HEK293 (cell line): ENCODE data around the gene STK11.

Experiments used
- GLIS2 ChIP-seq: fragments of 450-650 bp; formaldehyde crosslinking; IDR thresholded peaks from 2 replicates; pipeline ENCODE4 v1.5.1; 2016; ENCODE audit warnings: missing biosample characterization, missing genetic modification characterization
- HOXA7 ChIP-seq: sonication (generic); formaldehyde crosslinking; IDR thresholded peaks from 2 replicates; pipeline ENCODE4 v1.8.1; 2022; ENCODE audit warnings: missing genetic modification reagents, borderline replicate concordance
- MEIS1 ChIP-seq: sonication (generic); formaldehyde crosslinking; IDR thresholded peaks from 2 replicates; pipeline ENCODE4 v1.8.1; 2022; ENCODE audit warnings: missing genetic modification reagents, mild to moderate bottlenecking, borderline replicate concordance
- RBAK ChIP-seq: fragments of 450-650 bp; formaldehyde crosslinking; IDR thresholded peaks from 2 replicates; pipeline ENCODE4 v1.5.1; 2016; ENCODE audit warnings: missing biosample characterization, missing genetic modification characterization
- SCRT1 ChIP-seq: fragments of 450-650 bp; formaldehyde crosslinking; IDR thresholded peaks from 2 replicates; pipeline ENCODE4 v1.5.1; 2016; ENCODE audit warnings: missing biosample characterization, missing genetic modification characterization, borderline replicate concordance
- SP3 ChIP-seq: fragments of 450-650 bp; formaldehyde crosslinking; IDR thresholded peaks from 2 replicates; pipeline ENCODE4 v1.5.1; 2016; ENCODE audit warnings: missing biosample characterization, missing genetic modification characterization
- YY2 ChIP-seq: fragments of 450-650 bp; formaldehyde crosslinking; IDR thresholded peaks from 2 replicates; pipeline ENCODE4 v1.5.1; 2016; ENCODE audit warnings: missing biosample characterization, missing genetic modification characterization
- ZBTB1 ChIP-seq: fragments of 450-650 bp; formaldehyde crosslinking; IDR thresholded peaks from 2 replicates; pipeline ENCODE4 v1.5.1; 2016; ENCODE audit warnings: missing biosample characterization, missing genetic modification characterization
- ZIC2 ChIP-seq: fragments of 450-650 bp; formaldehyde crosslinking; IDR thresholded peaks from 2 replicates; pipeline ENCODE4 v1.5.1; 2016; ENCODE audit warnings: missing biosample characterization, missing genetic modification characterization
- ZNF138 ChIP-seq: fragments of 450-650 bp; formaldehyde crosslinking; IDR thresholded peaks from 2 replicates; pipeline ENCODE4 v1.5.1; 2016; ENCODE audit warnings: missing biosample characterization, missing genetic modification characterization, borderline replicate concordance
- ZNF214 ChIP-seq: fragments of 450-650 bp; formaldehyde crosslinking; IDR thresholded peaks from 2 replicates; pipeline ENCODE4 v1.5.1; 2017; ENCODE audit warnings: missing biosample characterization, mild to moderate bottlenecking, missing genetic modification characterization, borderline replicate concordance
- ZNF302 ChIP-seq: fragments of 450-650 bp; formaldehyde crosslinking; IDR thresholded peaks from 2 replicates; pipeline ENCODE4 v1.5.1; 2016; ENCODE audit warnings: missing biosample characterization, missing genetic modification characterization, low read depth
- ZNF391 ChIP-seq: fragments of 450-650 bp; formaldehyde crosslinking; IDR thresholded peaks from 2 replicates; pipeline ENCODE4 v1.5.1; 2016; ENCODE audit warnings: low read depth, missing biosample characterization, missing genetic modification characterization, borderline replicate concordance
- ZNF473 ChIP-seq: fragments of 450-650 bp; formaldehyde crosslinking; IDR thresholded peaks from 2 replicates; pipeline ENCODE4 v1.5.1; 2017; ENCODE audit warnings: missing biosample characterization, missing genetic modification characterization
- ZNF510 ChIP-seq: fragments of 450-650 bp; formaldehyde crosslinking; IDR thresholded peaks from 2 replicates; pipeline ENCODE4 v1.5.1; 2018; ENCODE audit warnings: mild to moderate bottlenecking, missing genetic modification characterization, missing biosample characterization; ENCODE audit not compliant: insufficient replicate concordance
- ZNF561 ChIP-seq: fragments of 450-650 bp; IDR thresholded peaks from 2 replicates; pipeline ENCODE4 v1.5.1; 2018; ENCODE audit warnings: missing biosample characterization, missing genetic modification characterization, borderline replicate concordance
- ZNF610 ChIP-seq: fragments of 450-650 bp; formaldehyde crosslinking; IDR thresholded peaks from 2 replicates; pipeline ENCODE4 v1.5.1; 2016; ENCODE audit warnings: missing biosample characterization, missing genetic modification characterization, borderline replicate concordance
- ZNF624 ChIP-seq: fragments of 450-650 bp; formaldehyde crosslinking; IDR thresholded peaks from 2 replicates; pipeline ENCODE4 v1.5.1; 2017; ENCODE audit warnings: missing biosample characterization, missing genetic modification characterization
- ZNF660 ChIP-seq: fragments of 450-650 bp; IDR thresholded peaks from 2 replicates; pipeline ENCODE4 v1.5.1; 2018; ENCODE audit warnings: missing biosample characterization, mild to moderate bottlenecking, missing genetic modification characterization
- ZNF701 ChIP-seq: fragments of 450-650 bp; formaldehyde crosslinking; IDR thresholded peaks from 2 replicates; pipeline ENCODE4 v1.5.1; 2016; ENCODE audit warnings: missing biosample characterization, missing genetic modification characterization
- ZNF747 ChIP-seq: fragments of 450-650 bp; formaldehyde crosslinking; IDR thresholded peaks from 2 replicates; pipeline ENCODE4 v1.5.1; 2016; ENCODE audit warnings: missing biosample characterization, missing genetic modification characterization
- ZNF785 ChIP-seq: fragments of 450-650 bp; formaldehyde crosslinking; IDR thresholded peaks from 2 replicates; pipeline ENCODE4 v1.5.1; 2016; ENCODE audit warnings: missing biosample characterization, missing genetic modification characterization
- TF ChIP-seq, protein P1 (sequence below): fragments of 450-650 bp; formaldehyde crosslinking; IDR thresholded peaks from 2 replicates; pipeline ENCODE4 v1.5.1; 2016; ENCODE audit warnings: missing biosample characterization, missing genetic modification characterization, borderline replicate concordance
- TF ChIP-seq, protein P2 (sequence below): fragments of 450-650 bp; formaldehyde crosslinking; IDR thresholded peaks from 2 replicates; pipeline ENCODE4 v1.5.1; 2016; ENCODE audit warnings: missing biosample characterization, missing genetic modification characterization
- TF ChIP-seq, protein P3 (sequence below): fragments of 450-650 bp; formaldehyde crosslinking; IDR thresholded peaks from 2 replicates; pipeline ENCODE4 v1.5.1; 2016; ENCODE audit warnings: missing biosample characterization, missing genetic modification characterization
- TF ChIP-seq, protein P4 (sequence below): fragments of 450-650 bp; formaldehyde crosslinking; IDR thresholded peaks from 2 replicates; pipeline ENCODE4 v1.5.1; 2016; ENCODE audit warnings: missing biosample characterization, missing genetic modification characterization, borderline replicate concordance

STK11 gene

DNA sequence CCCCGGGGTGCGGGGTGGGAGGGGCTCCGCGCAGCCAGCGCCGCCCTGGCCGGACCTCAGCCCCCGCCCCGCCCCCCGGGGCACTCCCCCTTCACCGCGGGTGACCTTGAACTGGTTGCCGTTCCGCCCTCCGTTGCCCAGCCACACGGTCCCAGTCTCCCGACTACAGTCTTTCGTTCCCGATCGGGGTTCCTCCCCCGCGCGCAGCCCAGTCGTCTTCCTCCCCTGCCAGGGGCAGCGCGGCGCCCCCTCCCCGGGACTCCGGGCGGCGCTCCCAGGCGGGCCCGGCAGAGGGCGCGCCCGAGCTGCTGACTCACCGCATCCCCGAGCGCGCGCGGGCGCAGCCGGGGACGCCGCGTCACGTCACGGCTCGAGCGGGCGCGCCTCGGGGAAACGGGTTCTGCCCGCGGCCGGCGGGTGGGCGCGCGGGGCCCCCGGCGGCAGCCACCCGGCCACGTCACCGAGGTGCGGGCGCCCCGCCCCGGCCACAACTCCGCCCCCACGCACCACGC is 43.3 kb downstream of the STK11 start (continued):
- TF ChIP-seq MEIS1 (CRISPR knock-in tag) = no peak
- no peak for TF ChIP-seq ZNF473 (tag by site-specific recombination)
- no peak for TF ChIP-seq SCRT1
- TF ChIP-seq ZBTB1 = 0 out of 2 replicates have a peak, but pooled peaks have one; percentile 46
- TF ChIP-seq ZNF747 (tag by site-specific recombination) = no peak
- no peak for TF ChIP-seq ZNF138 (tag by site-specific recombination)
- peak; percentile 76 for TF ChIP-seq GLIS2 (tag by site-specific recombination)
- no peak for TF ChIP-seq YY2 (tag by site-specific recombination)
- no peak for TF ChIP-seq ZNF561 (tag by site-specific recombination)
- TF ChIP-seq ZNF510 (tag by site-specific recombination) = no peak
- TF ChIP-seq ZNF701 (tag by site-specific recombination) = no peak
- 0 out of 2 replicates have a peak, but pooled peaks have one; percentile 10 for TF ChIP-seq SP3 (tag by site-specific recombination)
- TF ChIP-seq ZNF624 (tag by site-specific recombination) = no peak
- no peak; the same call in 1 of the 2 replicates for TF ChIP-seq ZNF660
- peak; percentile 55; the same call in 1 of the 2 replicates for TF ChIP-seq ZIC2
- TF ChIP-seq ZNF785 (tag by site-specific recombination) = no peak
- TF ChIP-seq ZNF214 (tag by site-specific recombination) = no peak
- TF ChIP-seq, protein P1, sequence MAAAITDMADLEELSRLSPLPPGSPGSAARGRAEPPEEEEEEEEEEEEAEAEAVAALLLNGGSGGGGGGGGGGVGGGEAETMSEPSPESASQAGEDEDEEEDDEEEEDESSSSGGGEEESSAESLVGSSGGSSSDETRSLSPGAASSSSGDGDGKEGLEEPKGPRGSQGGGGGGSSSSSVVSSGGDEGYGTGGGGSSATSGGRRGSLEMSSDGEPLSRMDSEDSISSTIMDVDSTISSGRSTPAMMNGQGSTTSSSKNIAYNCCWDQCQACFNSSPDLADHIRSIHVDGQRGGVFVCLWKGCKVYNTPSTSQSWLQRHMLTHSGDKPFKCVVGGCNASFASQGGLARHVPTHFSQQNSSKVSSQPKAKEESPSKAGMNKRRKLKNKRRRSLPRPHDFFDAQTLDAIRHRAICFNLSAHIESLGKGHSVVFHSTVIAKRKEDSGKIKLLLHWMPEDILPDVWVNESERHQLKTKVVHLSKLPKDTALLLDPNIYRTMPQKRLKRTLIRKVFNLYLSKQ (tag by site-specific recombination) = no peak
- TF ChIP-seq, protein P2, sequence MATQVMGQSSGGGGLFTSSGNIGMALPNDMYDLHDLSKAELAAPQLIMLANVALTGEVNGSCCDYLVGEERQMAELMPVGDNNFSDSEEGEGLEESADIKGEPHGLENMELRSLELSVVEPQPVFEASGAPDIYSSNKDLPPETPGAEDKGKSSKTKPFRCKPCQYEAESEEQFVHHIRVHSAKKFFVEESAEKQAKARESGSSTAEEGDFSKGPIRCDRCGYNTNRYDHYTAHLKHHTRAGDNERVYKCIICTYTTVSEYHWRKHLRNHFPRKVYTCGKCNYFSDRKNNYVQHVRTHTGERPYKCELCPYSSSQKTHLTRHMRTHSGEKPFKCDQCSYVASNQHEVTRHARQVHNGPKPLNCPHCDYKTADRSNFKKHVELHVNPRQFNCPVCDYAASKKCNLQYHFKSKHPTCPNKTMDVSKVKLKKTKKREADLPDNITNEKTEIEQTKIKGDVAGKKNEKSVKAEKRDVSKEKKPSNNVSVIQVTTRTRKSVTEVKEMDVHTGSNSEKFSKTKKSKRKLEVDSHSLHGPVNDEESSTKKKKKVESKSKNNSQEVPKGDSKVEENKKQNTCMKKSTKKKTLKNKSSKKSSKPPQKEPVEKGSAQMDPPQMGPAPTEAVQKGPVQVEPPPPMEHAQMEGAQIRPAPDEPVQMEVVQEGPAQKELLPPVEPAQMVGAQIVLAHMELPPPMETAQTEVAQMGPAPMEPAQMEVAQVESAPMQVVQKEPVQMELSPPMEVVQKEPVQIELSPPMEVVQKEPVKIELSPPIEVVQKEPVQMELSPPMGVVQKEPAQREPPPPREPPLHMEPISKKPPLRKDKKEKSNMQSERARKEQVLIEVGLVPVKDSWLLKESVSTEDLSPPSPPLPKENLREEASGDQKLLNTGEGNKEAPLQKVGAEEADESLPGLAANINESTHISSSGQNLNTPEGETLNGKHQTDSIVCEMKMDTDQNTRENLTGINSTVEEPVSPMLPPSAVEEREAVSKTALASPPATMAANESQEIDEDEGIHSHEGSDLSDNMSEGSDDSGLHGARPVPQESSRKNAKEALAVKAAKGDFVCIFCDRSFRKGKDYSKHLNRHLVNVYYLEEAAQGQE (tag by site-specific recombination) = no peak
- TF ChIP-seq ZNF610 (tag by site-specific recombination) = no peak
- peak; percentile 56; the same call in 1 of the 2 replicates for TF ChIP-seq ZNF391 (tag by site-specific recombination)
- TF ChIP-seq, protein P3, sequence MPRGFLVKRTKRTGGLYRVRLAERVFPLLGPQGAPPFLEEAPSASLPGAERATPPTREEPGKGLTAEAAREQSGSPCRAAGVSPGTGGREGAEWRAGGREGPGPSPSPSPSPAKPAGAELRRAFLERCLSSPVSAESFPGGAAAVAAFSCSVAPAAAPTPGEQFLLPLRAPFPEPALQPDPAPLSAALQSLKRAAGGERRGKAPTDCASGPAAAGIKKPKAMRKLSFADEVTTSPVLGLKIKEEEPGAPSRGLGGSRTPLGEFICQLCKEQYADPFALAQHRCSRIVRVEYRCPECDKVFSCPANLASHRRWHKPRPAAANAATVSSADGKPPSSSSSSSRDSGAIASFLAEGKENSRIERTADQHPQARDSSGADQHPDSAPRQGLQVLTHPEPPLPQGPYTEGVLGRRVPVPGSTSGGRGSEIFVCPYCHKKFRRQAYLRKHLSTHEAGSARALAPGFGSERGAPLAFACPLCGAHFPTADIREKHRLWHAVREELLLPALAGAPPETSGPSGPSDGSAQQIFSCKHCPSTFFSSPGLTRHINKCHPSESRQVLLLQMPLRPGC (tag by site-specific recombination) = 0 out of 2 replicates have a peak, but pooled peaks have one; percentile 48
- TF ChIP-seq, protein P4, sequence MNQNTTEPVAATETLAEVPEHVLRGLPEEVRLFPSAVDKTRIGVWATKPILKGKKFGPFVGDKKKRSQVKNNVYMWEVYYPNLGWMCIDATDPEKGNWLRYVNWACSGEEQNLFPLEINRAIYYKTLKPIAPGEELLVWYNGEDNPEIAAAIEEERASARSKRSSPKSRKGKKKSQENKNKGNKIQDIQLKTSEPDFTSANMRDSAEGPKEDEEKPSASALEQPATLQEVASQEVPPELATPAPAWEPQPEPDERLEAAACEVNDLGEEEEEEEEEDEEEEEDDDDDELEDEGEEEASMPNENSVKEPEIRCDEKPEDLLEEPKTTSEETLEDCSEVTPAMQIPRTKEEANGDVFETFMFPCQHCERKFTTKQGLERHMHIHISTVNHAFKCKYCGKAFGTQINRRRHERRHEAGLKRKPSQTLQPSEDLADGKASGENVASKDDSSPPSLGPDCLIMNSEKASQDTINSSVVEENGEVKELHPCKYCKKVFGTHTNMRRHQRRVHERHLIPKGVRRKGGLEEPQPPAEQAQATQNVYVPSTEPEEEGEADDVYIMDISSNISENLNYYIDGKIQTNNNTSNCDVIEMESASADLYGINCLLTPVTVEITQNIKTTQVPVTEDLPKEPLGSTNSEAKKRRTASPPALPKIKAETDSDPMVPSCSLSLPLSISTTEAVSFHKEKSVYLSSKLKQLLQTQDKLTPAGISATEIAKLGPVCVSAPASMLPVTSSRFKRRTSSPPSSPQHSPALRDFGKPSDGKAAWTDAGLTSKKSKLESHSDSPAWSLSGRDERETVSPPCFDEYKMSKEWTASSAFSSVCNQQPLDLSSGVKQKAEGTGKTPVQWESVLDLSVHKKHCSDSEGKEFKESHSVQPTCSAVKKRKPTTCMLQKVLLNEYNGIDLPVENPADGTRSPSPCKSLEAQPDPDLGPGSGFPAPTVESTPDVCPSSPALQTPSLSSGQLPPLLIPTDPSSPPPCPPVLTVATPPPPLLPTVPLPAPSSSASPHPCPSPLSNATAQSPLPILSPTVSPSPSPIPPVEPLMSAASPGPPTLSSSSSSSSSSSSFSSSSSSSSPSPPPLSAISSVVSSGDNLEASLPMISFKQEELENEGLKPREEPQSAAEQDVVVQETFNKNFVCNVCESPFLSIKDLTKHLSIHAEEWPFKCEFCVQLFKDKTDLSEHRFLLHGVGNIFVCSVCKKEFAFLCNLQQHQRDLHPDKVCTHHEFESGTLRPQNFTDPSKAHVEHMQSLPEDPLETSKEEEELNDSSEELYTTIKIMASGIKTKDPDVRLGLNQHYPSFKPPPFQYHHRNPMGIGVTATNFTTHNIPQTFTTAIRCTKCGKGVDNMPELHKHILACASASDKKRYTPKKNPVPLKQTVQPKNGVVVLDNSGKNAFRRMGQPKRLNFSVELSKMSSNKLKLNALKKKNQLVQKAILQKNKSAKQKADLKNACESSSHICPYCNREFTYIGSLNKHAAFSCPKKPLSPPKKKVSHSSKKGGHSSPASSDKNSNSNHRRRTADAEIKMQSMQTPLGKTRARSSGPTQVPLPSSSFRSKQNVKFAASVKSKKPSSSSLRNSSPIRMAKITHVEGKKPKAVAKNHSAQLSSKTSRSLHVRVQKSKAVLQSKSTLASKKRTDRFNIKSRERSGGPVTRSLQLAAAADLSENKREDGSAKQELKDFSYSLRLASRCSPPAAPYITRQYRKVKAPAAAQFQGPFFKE (tag by site-specific recombination) = no peak
- TF ChIP-seq HOXA7 (CRISPR knock-in tag) = no peak
- TF ChIP-seq ZNF302 (tag by site-specific recombination) = no peak
- no peak for TF ChIP-seq RBAK (tag by site-specific recombination)
